K562 (cell line): Measurements from ENCODE around the gene SPG21. TPM values are rescaled to one million over a fixed set of nuclear protein-coding genes. Genes with fewer than 3 reads are reported as not detected.

Experiments used
- CBFB ChIP-seq: sonication (generic); formaldehyde crosslinking; IDR thresholded peaks from 2 replicates; pipeline ENCODE4 v1.4.0; 2020; ENCODE audit warnings: mild to moderate bottlenecking, missing genetic modification reagents
- CBX2 ChIP-seq: fragments of 200-600 bp; sonication (generic); IDR thresholded peaks from one replicate; pipeline ENCODE4 v1.6.1; 2012; ENCODE audit warnings: mild to moderate bottlenecking, low read length, inconsistent platforms; ENCODE audit not compliant: insufficient read depth, poor library complexity, severe bottlenecking
- FOXA1 ChIP-seq: fragments of 450-650 bp; IDR thresholded peaks from 2 replicates; pipeline ENCODE4 v1.6.1; 2016; ENCODE audit warnings: mild to moderate bottlenecking, borderline replicate concordance
- RBBP5 ChIP-seq: fragments of 200-600 bp; sonication (generic); IDR thresholded peaks from 2 replicates; pipeline ENCODE4 v1.6.1; 2012; ENCODE audit warnings: borderline replicate concordance, mild to moderate bottlenecking, low read length, control low read depth, inconsistent platforms; ENCODE audit not compliant: insufficient read depth, poor library complexity, severe bottlenecking
- REST ChIP-seq, 2 experiments: fragments of 450-650 bp; formaldehyde crosslinking in 1 of 2; IDR thresholded peaks; 2 replicates each; pipeline versions ENCODE4 v1.4.0 to v1.6.1; 2014 to 2020; ENCODE audit warnings: mild to moderate bottlenecking in 2 of 2, borderline replicate concordance in 1 of 2, low read depth in 1 of 2
- TAF9B ChIP-seq: fragments of 450-650 bp; IDR thresholded peaks from 2 replicates; pipeline ENCODE4 v1.6.1; 2018; ENCODE audit warnings: mild to moderate bottlenecking; ENCODE audit not compliant: partially characterized antibody
- ZBTB40 ChIP-seq, 2 experiments: fragments of 450-650 bp in 1 of 2; sonication (generic) in 1 of 2; formaldehyde crosslinking in 1 of 2; IDR thresholded peaks; 2 replicates each; pipeline versions ENCODE4 v1.7.1 to v1.9.0; 2016 to 2022; ENCODE audit warnings: inconsistent platforms in 1 of 2, mild to moderate bottlenecking in 1 of 2, missing genetic modification reagents in 1 of 2
- polyA plus RNA-seq, 8 experiments: library from polyadenylated mRNA; depleted of rRNA in 4 of 8; stranded (reverse) in 5 of 8; unstranded in 3 of 8; fragments of >200 nt; fragmentation: Nextera tagmentation in 2 of 8; fragmentation: Illumina TruSeq in 1 of 8; extraction: Ambion mirVana in 2 of 8; extraction: Trizol in 1 of 8; gene quantifications; 2 replicates each; pipeline versions ENCODE4 v1.2.1 to v1.2.3, GENCODE V29; 2011 to 2014; ENCODE audit warnings: inconsistent platforms in 1 of 8, missing spikeins in 1 of 8
- total RNA-seq, 7 experiments: library from RNA; depleted of rRNA in 6 of 7; stranded (reverse); fragments of >200 nt in 6 of 7; fragmentation: Illumina TruSeq in 2 of 7; extraction: Trizol in 2 of 7; gene quantifications; 2 replicates each; pipeline versions ENCODE4 v1.2.1 to v1.2.3, GENCODE V29; 2011 to 2021; ENCODE audit warnings: low replicate concordance in 1 of 7

SPG21 gene
- total and polyA plus RNA-seq, 9 of the 15 experiments (the other 6 are each of a cell fraction or from before 2014, with no cell fraction given), result 22.8 to 98.8 (median 65.1) TPM

- no peak for TF ChIP-seq REST (IDR thresholded peaks at IDR 0.05; ENCODE audit: borderline replicate concordance)
- TF ChIP-seq REST (CRISPR knock-in tag; IDR thresholded peaks at IDR 0.05; ENCODE audit: low read depth), result peak; percentile 59; the same call in 1 of the 2 replicates
- no peak for TF ChIP-seq CBFB
- no peak for TF ChIP-seq TAF9B
- TF ChIP-seq RBBP5, result peak; percentile 88
- no peak for TF ChIP-seq FOXA1
- TF ChIP-seq CBX2, result no peak
- TF ChIP-seq ZBTB40 (IDR thresholded peaks at IDR 0.05), result no peak
- TF ChIP-seq ZBTB40 (CRISPR knock-in tag; IDR thresholded peaks at IDR 0.05), result no peak
Measured at GRCh38 chr15:65028921-65029735, 39.4 kb upstream of the SPG21 start, which contains the start of gene MTFMT (continued).
